Mucosa of descending colon (tissue), 3 donors: ENCODE results near the gene FOXN3. TPM values are rescaled to one million over a fixed set of nuclear protein-coding genes. Genes with fewer than 3 reads are reported as not detected.
"Not testable (repeated sequence)": the region's sequence is repeated elsewhere in the genome, so short reads cannot be mapped to it uniquely, and the experiment has no call there.

Experiments used
- ATAC-seq: fragments of 200-7000 bp; cut with Tn5 transposase; one replicate; pipeline ENCODE4 v1.9.1; 2020; ENCODE audit warnings: mild to moderate bottlenecking, moderate library complexity
- DNase-seq, 3 donors: peaks; one replicate each; pipeline ENCODE4 v3.0.0-alpha.2; 2020
- H3K36me3 ChIP-seq: fragments of 200-600 bp; one replicate; pipeline ENCODE4 v1.8.0; 2021; ENCODE audit warnings: low read depth, mild to moderate bottlenecking
- H3K4me1 ChIP-seq: fragments of 200-600 bp; one replicate; pipeline ENCODE4 v1.8.0; 2021; ENCODE audit warnings: low read depth, mild to moderate bottlenecking
- H3K4me3 ChIP-seq: fragments of 200-600 bp; one replicate; pipeline ENCODE4 v1.8.0; 2021; ENCODE audit warnings: mild to moderate bottlenecking
- H3K9me3 ChIP-seq: fragments of 200-600 bp; one replicate; pipeline ENCODE4 v1.8.0; 2021; ENCODE audit warnings: mild to moderate bottlenecking
- intact Hi-C, 2 donors: fragments of 100-400 bp; cut with DNase I in 1 of 2; cut with micrococcal nuclease in 1 of 2; formaldehyde crosslinking; loops; one replicate each; pipeline versions ENCODE4 v1.11.0 to v1.11.1; 2022; cut with DNase I, micrococcal nuclease
- total RNA-seq, 3 donors: library from RNA; stranded (reverse); fragmentation: NEBNext Ultra II Directional in 2 of 3; extraction: Animal tissue kit (Norgen Biotek cat#: 25700) in 2 of 3; gene quantifications; one replicate each; pipeline versions ENCODE4 v1.2.1 to v1.2.4, GENCODE V29; 2021 to 2023
- TF ChIP-seq, protein P1 (sequence below): fragments of 200-600 bp; IDR thresholded peaks from one replicate; pipeline ENCODE4 v1.8.0; 2022; ENCODE audit warnings: antibody characterized with exemption, mild to moderate bottlenecking
- donor health status: DM: no; HTN: no; CAD: no; lungs with moderate emphysema.
- donor health status: DM: no; HTN: no; CAD: no.
- donor health status: DM: no; HTN: yes; CAD: no.

The FOXN3 gene
- total RNA-seq, 3 donors from 2014 or later: 77.4 to 154 (median 113) TPM

- no peak for ATAC-seq
- DNase-seq: no peak
- no peak overlapping the region for H3K4me3 ChIP-seq
- H3K9me3 ChIP-seq: peaks cover 3% of the 10 kb centered on the region
- intact Hi-C loops: no loop called here
- H3K4me1 ChIP-seq: no peaks in the 10 kb centered on the region
- no peaks in the 10 kb centered on the region for H3K36me3 ChIP-seq
- TF ChIP-seq, protein P1, sequence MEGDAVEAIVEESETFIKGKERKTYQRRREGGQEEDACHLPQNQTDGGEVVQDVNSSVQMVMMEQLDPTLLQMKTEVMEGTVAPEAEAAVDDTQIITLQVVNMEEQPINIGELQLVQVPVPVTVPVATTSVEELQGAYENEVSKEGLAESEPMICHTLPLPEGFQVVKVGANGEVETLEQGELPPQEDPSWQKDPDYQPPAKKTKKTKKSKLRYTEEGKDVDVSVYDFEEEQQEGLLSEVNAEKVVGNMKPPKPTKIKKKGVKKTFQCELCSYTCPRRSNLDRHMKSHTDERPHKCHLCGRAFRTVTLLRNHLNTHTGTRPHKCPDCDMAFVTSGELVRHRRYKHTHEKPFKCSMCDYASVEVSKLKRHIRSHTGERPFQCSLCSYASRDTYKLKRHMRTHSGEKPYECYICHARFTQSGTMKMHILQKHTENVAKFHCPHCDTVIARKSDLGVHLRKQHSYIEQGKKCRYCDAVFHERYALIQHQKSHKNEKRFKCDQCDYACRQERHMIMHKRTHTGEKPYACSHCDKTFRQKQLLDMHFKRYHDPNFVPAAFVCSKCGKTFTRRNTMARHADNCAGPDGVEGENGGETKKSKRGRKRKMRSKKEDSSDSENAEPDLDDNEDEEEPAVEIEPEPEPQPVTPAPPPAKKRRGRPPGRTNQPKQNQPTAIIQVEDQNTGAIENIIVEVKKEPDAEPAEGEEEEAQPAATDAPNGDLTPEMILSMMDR: no peak
These were observed 293.8 kb downstream of the FOXN3 start for GRCh38 chr14:89123215-89123614.

DNA sequence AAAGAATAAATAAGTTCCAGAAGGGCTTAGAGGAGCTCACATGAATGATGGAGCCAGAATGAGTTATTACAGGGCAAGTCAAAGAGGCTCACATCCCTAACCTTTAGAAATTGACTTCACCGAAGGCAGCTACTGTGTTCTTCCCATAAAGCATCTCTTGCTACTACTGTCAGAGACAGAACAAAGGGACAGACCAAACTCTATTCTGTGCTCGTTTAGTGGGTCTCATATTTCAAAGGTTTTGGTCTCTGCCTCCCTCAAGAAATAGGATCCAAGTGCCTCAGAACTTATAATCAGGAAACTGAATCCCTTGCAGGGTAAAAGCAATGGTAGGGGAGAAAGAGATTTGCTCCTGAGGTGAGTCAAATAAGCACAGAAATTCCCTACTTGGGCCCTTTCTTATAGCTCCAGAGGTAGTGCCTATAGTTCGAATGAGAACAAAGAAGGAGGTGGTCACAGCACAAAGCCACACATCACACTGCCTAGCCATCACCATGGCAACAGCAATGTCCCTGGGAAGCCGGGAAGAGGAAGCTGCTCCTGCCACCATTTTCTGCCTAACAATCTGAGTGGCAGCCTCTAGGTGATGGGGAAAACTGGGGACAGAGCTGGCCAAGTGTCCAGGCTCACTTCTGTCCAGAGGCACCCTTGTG, 294.9 kb downstream of the FOXN3 start:
- Histone ChIP-seq H3K9me3 (peaks cover 3% of the 10 kb centered on the region), H3K36me3 (no peaks in the 10 kb centered on the region), H3K4me3 (no peak overlapping the region), H3K4me1 (no peaks in the 10 kb centered on the region)
- TF ChIP-seq, protein P1: no peak
- DNase-seq (no peak), ATAC-seq (no peak)
- intact Hi-C loops: no loop called here

DNA sequence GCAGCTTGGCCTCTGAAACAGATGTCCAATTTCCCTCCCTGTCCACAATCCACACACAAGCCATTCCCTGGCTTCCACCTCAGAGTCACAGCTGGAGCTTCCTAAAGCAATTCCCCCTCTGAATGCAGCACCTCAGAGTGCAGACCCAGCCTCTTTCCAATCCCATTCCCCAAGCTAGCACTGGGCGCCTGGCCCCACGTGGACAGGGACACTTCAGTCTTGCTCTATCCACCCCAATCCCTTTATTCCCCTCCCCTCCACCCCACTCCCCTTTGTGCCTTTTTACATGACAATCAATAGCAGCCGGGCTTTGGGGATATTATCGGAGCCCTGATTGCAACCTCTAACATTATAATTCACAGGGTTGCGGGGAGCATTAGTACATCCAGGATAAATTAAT, 300.0 kb downstream of the FOXN3 start:
- ATAC-seq (no peak), DNase-seq (no peak)
- Histone ChIP-seq H3K4me1 (no peaks in the 10 kb centered on the region), H3K4me3 (no peak overlapping the region), H3K9me3 (peaks cover 3% of the 10 kb centered on the region), H3K36me3 (no peaks in the 10 kb centered on the region)
- intact Hi-C loops: no loop called here
- TF ChIP-seq, protein P1: no peak

DNA sequence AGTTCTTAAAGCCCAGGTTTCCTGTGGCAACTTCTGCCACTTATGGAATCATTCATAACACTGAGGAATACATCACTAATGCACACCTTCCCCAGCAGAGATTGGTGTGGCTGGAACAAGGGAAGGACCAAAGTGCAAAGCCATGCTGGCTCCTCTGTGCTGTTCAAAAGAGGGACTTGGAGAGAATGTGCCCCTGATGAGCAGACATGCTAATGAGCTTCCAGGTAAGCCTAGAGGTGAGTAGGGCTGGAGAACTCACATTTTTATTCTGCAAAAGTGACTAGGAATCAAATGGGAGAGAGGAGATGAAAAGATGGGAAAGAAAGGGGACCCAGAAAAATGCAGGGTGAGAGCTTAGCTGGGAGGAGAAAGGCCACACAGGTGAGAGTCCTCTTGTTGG, 302.9 kb downstream of the FOXN3 start:
- no peaks in the 10 kb centered on the region for H3K4me1 ChIP-seq

GRCh38 chr14:89112720-89113119, 304.3 kb downstream of the FOXN3 start:
- H3K36me3 ChIP-seq: no peaks in the 10 kb centered on the region
- TF ChIP-seq, protein P1: no peak
- H3K4me3 ChIP-seq: no peak overlapping the region
- intact Hi-C loops: no loop called here
- H3K4me1 ChIP-seq: no peaks in the 10 kb centered on the region
- no peaks in the 10 kb centered on the region for H3K9me3 ChIP-seq
- DNase-seq (no peak), ATAC-seq (no peak)

More for the DNA sequence above, 302.9 kb downstream of the FOXN3 start:
- Histone ChIP-seq H3K4me3 (no peak overlapping the region), H3K9me3 (no peaks in the 10 kb centered on the region), H3K36me3 (no peaks in the 10 kb centered on the region)
- TF ChIP-seq, protein P1: no peak
- no peak for DNase-seq
- intact Hi-C loops: no loop called here
- ATAC-seq: no peak

DNA sequence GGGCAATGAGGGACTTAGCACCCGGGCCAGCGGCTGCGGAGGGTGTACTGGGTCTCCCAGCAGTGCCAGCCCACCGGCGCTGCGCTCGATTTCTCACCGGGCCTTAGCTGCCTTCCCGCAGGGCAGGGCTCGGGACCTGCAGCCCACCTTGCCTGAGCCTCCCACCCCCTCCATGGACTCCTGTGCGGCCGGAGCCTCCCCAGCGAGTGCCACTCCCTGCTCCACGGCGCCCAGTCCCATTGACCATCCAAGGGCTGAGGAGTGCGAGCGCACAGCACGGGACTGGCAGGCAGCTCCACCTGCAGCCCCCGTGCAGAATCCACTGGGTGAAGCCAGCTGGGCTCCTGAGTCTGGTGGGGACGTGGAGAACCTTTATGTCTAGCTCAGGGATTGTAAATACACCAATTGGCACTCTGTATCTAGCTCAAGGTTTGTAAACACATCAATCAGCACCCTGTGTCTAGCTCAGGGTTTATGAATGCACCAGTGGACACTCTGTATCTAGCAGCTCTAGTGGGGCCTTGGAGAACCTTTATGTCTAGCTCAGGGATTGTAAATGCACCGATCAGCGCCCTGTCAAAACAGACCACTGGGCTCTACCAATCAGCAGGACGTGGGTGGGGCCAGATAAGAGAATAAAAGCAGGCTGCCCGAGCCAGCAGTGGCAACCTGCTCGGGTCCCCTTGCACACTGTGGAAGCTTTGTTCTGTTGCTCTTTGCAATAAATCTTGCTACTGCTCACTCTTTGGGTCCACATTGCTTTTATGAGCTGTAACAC, 305.1 kb downstream of the FOXN3 start:
- H3K36me3 ChIP-seq, H3K4me3 ChIP-seq, intact Hi-C loops, ATAC-seq, H3K4me1 ChIP-seq, H3K9me3 ChIP-seq, DNase-seq: not testable (repeated sequence)

DNA sequence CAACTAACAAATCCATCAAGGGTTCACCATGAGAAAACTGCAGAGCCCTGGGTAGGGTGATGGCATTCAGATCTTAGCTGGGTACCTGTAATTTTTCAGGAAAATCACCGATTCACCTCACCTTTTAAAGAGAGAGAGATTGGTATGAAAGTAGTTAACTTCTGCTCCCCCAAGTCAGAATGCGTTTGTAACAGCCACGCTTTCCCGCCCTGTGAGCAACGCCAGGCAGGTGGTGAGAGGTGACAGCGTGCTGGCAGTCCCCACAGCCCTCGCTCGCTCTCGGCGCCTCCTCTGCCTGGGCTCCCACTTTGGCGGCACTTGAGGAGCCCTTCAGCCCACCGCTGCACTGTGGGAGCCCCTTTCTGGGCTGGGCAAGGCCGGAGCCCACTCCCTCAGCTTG, 305.8 kb downstream of the FOXN3 start:
- H3K4me3 ChIP-seq, H3K4me1 ChIP-seq, H3K36me3 ChIP-seq, DNase-seq, intact Hi-C loops, H3K9me3 ChIP-seq, ATAC-seq: not testable (repeated sequence)
